Measurements from ENCODE around the gene TSPAN7. TPM values are rescaled to one million over a fixed set of nuclear protein-coding genes. Genes with fewer than 3 reads are reported as not detected.

Gene TSPAN7
- total and polyA plus RNA-seq, 9 of the 15 experiments (the other 6 are each of a cell fraction or from before 2014, with no cell fraction given) = 0.07 to 0.29 (median 0.12) TPM; not detected in 1

DNA sequence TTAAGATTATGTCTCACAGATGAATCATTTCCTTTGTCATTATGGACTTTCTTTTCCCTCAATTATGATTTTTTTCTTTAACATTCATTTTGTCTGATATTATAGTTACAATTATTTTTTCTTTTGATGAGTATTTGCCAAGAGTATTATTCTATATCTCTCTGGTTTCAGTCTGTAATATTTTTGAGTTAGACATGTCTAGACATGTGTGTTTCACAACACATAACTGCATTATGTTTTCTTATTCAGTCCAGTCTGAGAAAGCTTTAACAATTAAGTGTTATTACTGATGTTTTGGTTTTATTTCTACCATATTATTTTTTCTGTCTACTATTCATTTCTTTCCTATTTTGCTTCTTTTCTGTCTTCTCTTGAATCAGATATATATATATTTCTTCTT is 131.6 kb downstream of the TSPAN7 start (continued):
- no peak for TF ChIP-seq CEBPG (CRISPR knock-in tag; IDR thresholded peaks at IDR 0.05)
- TF ChIP-seq CEBPG (tag; conservative IDR thresholded peaks at IDR 0.05 in 1 of 2, IDR thresholded peaks at IDR 0.05 in 1 of 2) = no peak
- no peak for TF ChIP-seq CBX1 (IDR thresholded peaks at IDR 0.05; ENCODE audit: low read depth)
- TF ChIP-seq EP300 (IDR thresholded peaks at IDR 0.05; ENCODE audit: low read length) = no peak
- TF ChIP-seq HDAC3 (IDR thresholded peaks at IDR 0.05; ENCODE audit: borderline replicate concordance, partially characterized antibody) = no peak
- TF ChIP-seq ZNF232 (CRISPR knock-in tag; IDR thresholded peaks at IDR 0.05) = no peak
- TF ChIP-seq CBFA2T2 (conservative IDR thresholded peaks at IDR 0.05) = no peak
- TF ChIP-seq HEY1 (CRISPR knock-in tag; IDR thresholded peaks at IDR 0.05; ENCODE audit: borderline replicate concordance) = no peak
- no peak for TF ChIP-seq MAFG (tag; conservative IDR thresholded peaks at IDR 0.05)
- TF ChIP-seq NR1H2 (CRISPR knock-in tag; IDR thresholded peaks at IDR 0.05) = no peak
- TF ChIP-seq TBP (optimal IDR thresholded peaks at IDR 0.05; ENCODE audit: low read depth, low read length) = no peak

GRCh38 chrX:38694394-38694793 is 133.1 kb downstream of the TSPAN7 start:
- Histone ChIP-seq H3K9me3 (replicated peaks; ENCODE audit: control insufficient read depth, insufficient read depth, low read depth, low read length) (no peaks in the 10 kb centered on the region), H3K4me3 (no peak overlapping the region), H2AFZ (ENCODE audit: low read depth, low read length) (no peak overlapping the region), H4K20me1 (replicated peaks; ENCODE audit: control insufficient read depth, insufficient read depth, low read length) (no peaks in the 10 kb centered on the region), H3K79me2 (ENCODE audit: control insufficient read depth, insufficient read depth, low read length) (no peaks in the 10 kb centered on the region), H3K9ac (ENCODE audit: insufficient read depth in 1 of 2, low read depth in 2 of 2, low read length in 2 of 2) (no peak overlapping the region), H3K9me1 (ENCODE audit: control insufficient read depth, insufficient read depth, low read length) (no peaks in the 10 kb centered on the region), H3K36me3 (ENCODE audit: control insufficient read depth, insufficient read depth, low read length) (no peaks in the 10 kb centered on the region), H3K4me1 (replicated peaks in 1 of 2; ENCODE audit: control insufficient read depth in 2 of 2, insufficient read depth in 2 of 2, low read length in 2 of 2) (no peaks in the 10 kb centered on the region), H3K27me3 (ENCODE audit: control insufficient read depth in 2 of 2, insufficient read depth in 2 of 2, low read length in 2 of 2) (no peaks in the 10 kb centered on the region), H3K27ac (ENCODE audit: extremely low read depth, low read depth, low read length) (no peak overlapping the region), H3K4me2 (ENCODE audit: insufficient read depth, low read length) (no peak overlapping the region)
- ChIA-PET POLR2A (no interaction called here), CTCF (ENCODE audit: low intra/inter-chr PET ratio) (no interaction called here)
- in situ Hi-C loops (cut with MboI) (no loop called here), intact Hi-C loops (cut with micrococcal nuclease) (no loop called here)
- DNase-seq (ENCODE audit: extremely low read depth in 1 of 4, low spot score in 3 of 4) (no peak), FAIRE-seq (no peak), ATAC-seq (no peak)
- no TSS peak for BruUV-seq (replicated peaks)
- no peak for TF ChIP-seq FOXK1 (CRISPR knock-in tag; IDR thresholded peaks at IDR 0.05; ENCODE audit: borderline replicate concordance)
- no peak for TF ChIP-seq CCAR2 (IDR thresholded peaks at IDR 0.05; ENCODE audit: low read depth, low read length)
- TF ChIP-seq NUFIP1 (IDR thresholded peaks at IDR 0.05; ENCODE audit: partially characterized antibody) = no peak
- TF ChIP-seq, protein P1, sequence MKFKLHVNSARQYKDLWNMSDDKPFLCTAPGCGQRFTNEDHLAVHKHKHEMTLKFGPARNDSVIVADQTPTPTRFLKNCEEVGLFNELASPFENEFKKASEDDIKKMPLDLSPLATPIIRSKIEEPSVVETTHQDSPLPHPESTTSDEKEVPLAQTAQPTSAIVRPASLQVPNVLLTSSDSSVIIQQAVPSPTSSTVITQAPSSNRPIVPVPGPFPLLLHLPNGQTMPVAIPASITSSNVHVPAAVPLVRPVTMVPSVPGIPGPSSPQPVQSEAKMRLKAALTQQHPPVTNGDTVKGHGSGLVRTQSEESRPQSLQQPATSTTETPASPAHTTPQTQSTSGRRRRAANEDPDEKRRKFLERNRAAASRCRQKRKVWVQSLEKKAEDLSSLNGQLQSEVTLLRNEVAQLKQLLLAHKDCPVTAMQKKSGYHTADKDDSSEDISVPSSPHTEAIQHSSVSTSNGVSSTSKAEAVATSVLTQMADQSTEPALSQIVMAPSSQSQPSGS (CRISPR knock-in tag; IDR thresholded peaks at IDR 0.05) = no peak
- no peak for TF ChIP-seq NCOA1 (IDR thresholded peaks at IDR 0.05; ENCODE audit: low read depth)
- no peak for TF ChIP-seq TEAD4 (IDR thresholded peaks at IDR 0.05; ENCODE audit: low read length)
- no peak for TF ChIP-seq TEAD4 (CRISPR knock-in tag; IDR thresholded peaks at IDR 0.05; ENCODE audit: borderline replicate concordance)
- no peak for TF ChIP-seq POLR3A (IDR thresholded peaks at IDR 0.05; ENCODE audit: borderline replicate concordance, extremely low read depth, insufficient read depth, insufficient read length)
- TF ChIP-seq GTF2B (IDR thresholded peaks at IDR 0.05; ENCODE audit: extremely low read depth, insufficient read length) = no peak
- no peak for TF ChIP-seq POLR2H (tag; IDR thresholded peaks at IDR 0.05; ENCODE audit: low read depth)
- 11% methylated on average over 5 of the region's 5 CpGs for WGBS (ENCODE audit: insufficient coverage, low coverage, missing lambda C conversion rate)
